ENCODE measurements around the gene TACR1. TPM values are rescaled to one million over a fixed set of nuclear protein-coding genes. Genes with fewer than 3 reads are reported as not detected.

Gene TACR1
- total and polyA plus RNA-seq, 2 donors (not counting 1 experiment from before 2014, with no cell fraction given) = 0.01 to 0.05 TPM

GRCh38 chr2:75135776-75136400, 63.4 kb downstream of the TACR1 start:
- ChIA-PET POLR2A (no interaction called here), CTCF (no interaction called here)
- H3K4me1 Mint-ChIP-seq = no peaks in the 10 kb centered on the region
- Histone ChIP-seq H3K4me3 (ENCODE audit: control extremely low read depth in 1 of 5, extremely low read depth in 1 of 5, insufficient read depth in 1 of 5, low read depth in 2 of 5, low read length in 4 of 5) (no peak overlapping the region), H2AFZ (ENCODE audit: insufficient read depth, low read depth, low read length, poor library complexity, severe bottlenecking) (no peak overlapping the region), H3K27ac (ENCODE audit: low read length in 2 of 2) (no peak overlapping the region), H3K27me3 (replicated peaks in 1 of 4; ENCODE audit: control extremely low read depth in 1 of 4, control insufficient read depth in 3 of 4, insufficient read depth in 4 of 4, low read length in 3 of 4) (no peaks in the 10 kb centered on the region), H3K79me2 (ENCODE audit: control insufficient read depth, insufficient read depth, low read length) (no peaks in the 10 kb centered on the region), H4K20me1 (ENCODE audit: control insufficient read depth, insufficient read depth, low read length, poor library complexity, severe bottlenecking) (no peaks in the 10 kb centered on the region), H3K4me1 (ENCODE audit: control insufficient read depth in 2 of 2, insufficient read depth in 2 of 2, low read length in 2 of 2) (no peaks in the 10 kb centered on the region), H3K36me3 (replicated peaks in 1 of 2; ENCODE audit: control extremely low read depth in 1 of 2, control insufficient read depth in 1 of 2, extremely low read depth in 1 of 2, insufficient read depth in 2 of 2, low read length in 1 of 2) (no peaks in the 10 kb centered on the region), H3K9ac (ENCODE audit: low read length) (no peak overlapping the region), H3K4me2 (replicated peaks; ENCODE audit: low read depth, low read length, poor library complexity, severe bottlenecking) (no peak overlapping the region), H3K9me3 (ENCODE audit: control extremely low read depth in 1 of 3, control insufficient read depth in 2 of 3, insufficient read depth in 1 of 3, low read length in 2 of 3) (no peaks in the 10 kb centered on the region)
- intact Hi-C loops (cut with micrococcal nuclease) = no loop called here
- H3K4me3 Mint-ChIP-seq = no peak overlapping the region
- H3K27ac Mint-ChIP-seq = no peak overlapping the region
- H3K9me3 Mint-ChIP-seq (ENCODE audit: insufficient read depth) = no peaks in the 10 kb centered on the region
- WGBS (ENCODE audit: insufficient coverage) = 93% methylated on average over 3 of the region's 8 CpGs
- H3K27me3 Mint-ChIP-seq = peaks cover 11% of the 10 kb centered on the region
- ATAC-seq (ENCODE audit: low read depth) = no peak
- TF ChIP-seq CTCF (IDR thresholded peaks at IDR 0.05) (no peak), EZH2 (IDR thresholded peaks at IDR 0.05; ENCODE audit: borderline replicate concordance, insufficient read depth, low read depth, low read length, poor library complexity, severe bottlenecking) (no peak)
- DNase-seq = no peak

GRCh38 chr2:75134860-75135259, 64.5 kb downstream of the TACR1 start:
- CTCF ChIA-PET = no interaction called here
- intact Hi-C loops (cut with micrococcal nuclease) = no loop called here
- Mint-ChIP-seq H3K27me3 (peaks cover 8% of the 10 kb centered on the region), H3K27ac (no peak overlapping the region), H3K4me1 (no peaks in the 10 kb centered on the region), H3K4me3 (no peak overlapping the region), H3K9me3 (ENCODE audit: insufficient read depth) (no peaks in the 10 kb centered on the region)
- ATAC-seq (ENCODE audit: low read depth) (no peak), DNase-seq (no peak)
- H2AFZ ChIP-seq (ENCODE audit: insufficient read depth, low read depth, low read length, poor library complexity, severe bottlenecking) = no peak overlapping the region
- no peak overlapping the region for H3K27ac ChIP-seq (ENCODE audit: low read length in 2 of 2)
- H4K20me1 ChIP-seq (ENCODE audit: control insufficient read depth, insufficient read depth, low read length, poor library complexity, severe bottlenecking) = no peaks in the 10 kb centered on the region
- TF ChIP-seq EZH2 (IDR thresholded peaks at IDR 0.05; ENCODE audit: borderline replicate concordance, insufficient read depth, low read depth, low read length, poor library complexity, severe bottlenecking) = no peak
- no peak for TF ChIP-seq CTCF (IDR thresholded peaks at IDR 0.05)
- POLR2A ChIA-PET = no interaction called here
- H3K27me3 ChIP-seq (replicated peaks in 1 of 4; ENCODE audit: control extremely low read depth in 1 of 4, control insufficient read depth in 3 of 4, insufficient read depth in 4 of 4, low read length in 3 of 4) = no peaks in the 10 kb centered on the region
- H3K4me1 ChIP-seq (ENCODE audit: control insufficient read depth in 2 of 2, insufficient read depth in 2 of 2, low read length in 2 of 2) = no peaks in the 10 kb centered on the region
- WGBS (ENCODE audit: insufficient coverage) = no CpG with 5 or more reads among the region's 1 CpG
- H3K36me3 ChIP-seq (replicated peaks in 1 of 2; ENCODE audit: control extremely low read depth in 1 of 2, control insufficient read depth in 1 of 2, extremely low read depth in 1 of 2, insufficient read depth in 2 of 2, low read length in 1 of 2) = no peaks in the 10 kb centered on the region
- no peak overlapping the region for H3K4me3 ChIP-seq (ENCODE audit: control extremely low read depth in 1 of 5, extremely low read depth in 1 of 5, insufficient read depth in 1 of 5, low read depth in 2 of 5, low read length in 4 of 5)
- H3K79me2 ChIP-seq (ENCODE audit: control insufficient read depth, insufficient read depth, low read length) = no peaks in the 10 kb centered on the region
- no peak overlapping the region for H3K4me2 ChIP-seq (replicated peaks; ENCODE audit: low read depth, low read length, poor library complexity, severe bottlenecking)
- no peaks in the 10 kb centered on the region for H3K9me3 ChIP-seq (ENCODE audit: control extremely low read depth in 1 of 3, control insufficient read depth in 2 of 3, insufficient read depth in 1 of 3, low read length in 2 of 3)
- H3K9ac ChIP-seq (ENCODE audit: low read length) = no peak overlapping the region

Measured in B cell (primary cell).